A673 (cell line): ENCODE results near the gene STUM. TPM values are rescaled to one million over a fixed set of nuclear protein-coding genes. Genes with fewer than 3 reads are reported as not detected.

ENCODE experiments used
- BruUV-seq: library from RNA; stranded (reverse); fragments of 400-500 nt; replicated peaks from 2 replicates; lab custom pipeline; 2021; lab: Mats Ljungman, UMichigan
- CTCF ChIA-PET: fragments of 300-600 bp; sonication (Branson Sonifier 250); formaldehyde crosslinking; loops from one replicate; lab custom pipeline; 2022; ENCODE audit warnings: antibody characterized with exemption; lab: Charles Lee
- POLR2A ChIA-PET: fragments of 300-600 bp; sonication (Branson Sonifier 250); formaldehyde crosslinking; loops from one replicate; lab custom pipeline; 2022; ENCODE audit warnings: antibody characterized with exemption; ENCODE audit not compliant: low non-redundant PET; lab: Charles Lee
- DNase-seq: peaks from one replicate; pipeline ENCODE4 v3.0.0-alpha.2; 2015; ENCODE audit warnings: low spot score
- H3K27ac ChIP-seq: fragments of 200-600 bp; sonication (generic); 2 replicates; pipeline ENCODE4 v1.5.1; 2016; ENCODE audit warnings: mixed run types, low read depth, mild to moderate bottlenecking, mixed read lengths, antibody characterized with exemption, low read length; ENCODE audit not compliant: poor library complexity, severe bottlenecking
- H3K27me3 ChIP-seq: fragments of 200-600 bp; sonication (generic); replicated peaks from 2 replicates; pipeline ENCODE4 v1.6.1; 2017; ENCODE audit warnings: mixed run types, low read depth, mild to moderate bottlenecking, mixed read lengths, antibody characterized with exemption, low read length; ENCODE audit not compliant: insufficient read depth, poor library complexity
- H3K36me3 ChIP-seq: fragments of 200-600 bp; sonication (generic); 2 replicates; pipeline ENCODE4 v1.6.1; 2016; ENCODE audit warnings: mixed run types, mild to moderate bottlenecking, mixed read lengths, antibody characterized with exemption, low read length; ENCODE audit not compliant: insufficient read depth, poor library complexity, severe bottlenecking
- H3K4me1 ChIP-seq: fragments of 200-600 bp; sonication (generic); 2 replicates; pipeline ENCODE4 v1.6.1; 2017; ENCODE audit warnings: mixed run types, mild to moderate bottlenecking, mixed read lengths, antibody characterized with exemption, low read length; ENCODE audit not compliant: insufficient read depth, poor library complexity, severe bottlenecking
- H3K4me3 ChIP-seq: fragments of 200-600 bp; sonication (generic); 2 replicates; pipeline ENCODE4 v1.5.1; 2016; ENCODE audit warnings: low read depth, mixed run types, mild to moderate bottlenecking, mixed read lengths, low read length; ENCODE audit not compliant: poor library complexity, severe bottlenecking
- H3K9me3 ChIP-seq: fragments of 200-600 bp; sonication (generic); 2 replicates; pipeline ENCODE4 v1.6.1; 2016; ENCODE audit warnings: mixed run types, low read depth, mild to moderate bottlenecking, mixed read lengths, antibody characterized with exemption, low read length; ENCODE audit not compliant: poor library complexity, severe bottlenecking
- EZH2 ChIP-seq: fragments of 200-600 bp; sonication (generic); IDR thresholded peaks from 2 replicates; pipeline ENCODE4 v1.6.1; 2017; ENCODE audit warnings: borderline replicate concordance, low read depth, mild to moderate bottlenecking, mixed read lengths, antibody characterized with exemption, low read length; ENCODE audit not compliant: poor library complexity, severe bottlenecking
- intact Hi-C: fragments of 100-400 bp; cut with micrococcal nuclease; formaldehyde crosslinking; loops from one replicate; pipeline ENCODE4 v1.10.0; 2022; ENCODE audit not compliant: unreplicated experiment
- total RNA-seq: library from RNA; stranded (reverse); gene quantifications from 2 replicates; pipeline ENCODE4 v1.2.3, GENCODE V29; 2021
- TF ChIP-seq, protein P1 (sequence below): fragments of 300-800, 200-600 bp; sonication (generic); conservative IDR thresholded peaks from 2 replicates; pipeline ENCODE4 v1.5.1; 2017; ENCODE audit warnings: low read depth, mild to moderate bottlenecking, antibody characterized with exemption, low read length, moderate library complexity, mixed read lengths

STUM gene
- total RNA-seq, 1 experiment from 2014 or later, result 0.54 TPM

DNA sequence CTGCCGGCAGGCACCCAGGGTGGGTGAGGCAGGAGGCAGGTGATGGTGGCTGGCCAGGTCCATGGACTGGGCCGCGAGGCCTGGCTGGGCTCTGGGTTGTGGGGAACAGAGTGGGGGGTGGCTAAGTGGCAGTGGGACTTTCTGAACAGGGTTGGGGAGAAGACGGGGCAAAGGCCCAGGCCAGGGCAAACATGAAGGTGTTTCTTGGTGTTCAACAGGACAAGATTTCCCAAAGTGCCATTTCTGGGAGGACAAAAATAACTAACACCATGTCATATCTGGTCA, 26.8 kb downstream of the STUM start:
- intact Hi-C loops, result no loop called here
- no peaks in the 10 kb centered on the region for H3K4me1 ChIP-seq
- H3K9me3 ChIP-seq, result no peaks in the 10 kb centered on the region
- no peak overlapping the region for H3K27ac ChIP-seq
- POLR2A ChIA-PET, result no interaction called here
- no peaks in the 10 kb centered on the region for H3K27me3 ChIP-seq
- H3K36me3 ChIP-seq, result no peaks in the 10 kb centered on the region
- no peak for DNase-seq
- BruUV-seq, result no TSS peak
- no peak overlapping the region for H3K4me3 ChIP-seq
- CTCF ChIA-PET, result no interaction called here
- no peak for TF ChIP-seq EZH2
- TF ChIP-seq, protein P1, sequence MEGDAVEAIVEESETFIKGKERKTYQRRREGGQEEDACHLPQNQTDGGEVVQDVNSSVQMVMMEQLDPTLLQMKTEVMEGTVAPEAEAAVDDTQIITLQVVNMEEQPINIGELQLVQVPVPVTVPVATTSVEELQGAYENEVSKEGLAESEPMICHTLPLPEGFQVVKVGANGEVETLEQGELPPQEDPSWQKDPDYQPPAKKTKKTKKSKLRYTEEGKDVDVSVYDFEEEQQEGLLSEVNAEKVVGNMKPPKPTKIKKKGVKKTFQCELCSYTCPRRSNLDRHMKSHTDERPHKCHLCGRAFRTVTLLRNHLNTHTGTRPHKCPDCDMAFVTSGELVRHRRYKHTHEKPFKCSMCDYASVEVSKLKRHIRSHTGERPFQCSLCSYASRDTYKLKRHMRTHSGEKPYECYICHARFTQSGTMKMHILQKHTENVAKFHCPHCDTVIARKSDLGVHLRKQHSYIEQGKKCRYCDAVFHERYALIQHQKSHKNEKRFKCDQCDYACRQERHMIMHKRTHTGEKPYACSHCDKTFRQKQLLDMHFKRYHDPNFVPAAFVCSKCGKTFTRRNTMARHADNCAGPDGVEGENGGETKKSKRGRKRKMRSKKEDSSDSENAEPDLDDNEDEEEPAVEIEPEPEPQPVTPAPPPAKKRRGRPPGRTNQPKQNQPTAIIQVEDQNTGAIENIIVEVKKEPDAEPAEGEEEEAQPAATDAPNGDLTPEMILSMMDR, result no peak

DNA sequence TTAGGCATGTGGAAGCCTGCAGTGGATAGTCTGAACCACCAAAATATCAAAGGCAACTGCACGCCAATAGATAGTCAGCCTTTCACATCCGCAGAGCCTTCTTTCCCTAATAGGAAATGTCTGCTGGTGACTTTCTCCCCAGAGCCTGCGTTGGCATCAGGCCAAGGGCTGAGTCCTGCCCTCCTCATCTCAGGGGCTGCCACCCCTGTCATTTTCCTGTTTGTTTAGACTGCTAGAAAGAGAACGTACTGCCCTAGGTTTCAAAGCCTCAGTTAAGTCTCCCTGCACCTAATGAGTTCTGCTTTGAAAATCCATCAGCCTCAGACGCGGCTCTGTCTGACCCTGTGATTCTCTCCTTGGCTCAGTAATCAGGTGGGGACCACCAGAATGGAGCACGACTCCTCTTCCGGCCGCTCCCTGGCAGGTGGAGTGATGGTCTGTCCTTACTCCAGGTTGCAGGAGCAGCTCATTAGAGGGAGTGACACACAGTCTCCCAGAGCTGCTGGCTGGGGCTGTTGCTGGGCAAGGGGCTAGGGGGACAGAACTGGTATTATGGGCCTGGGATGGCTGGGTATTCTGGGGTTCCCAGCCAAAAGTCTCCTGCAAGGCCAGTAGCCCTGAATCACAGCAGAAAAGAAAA, 27.3 kb downstream of the STUM start:
- Histone ChIP-seq H3K4me3 (no peak overlapping the region), H3K27ac (no peak overlapping the region), H3K36me3 (no peaks in the 10 kb centered on the region), H3K4me1 (no peaks in the 10 kb centered on the region), H3K27me3 (no peaks in the 10 kb centered on the region), H3K9me3 (no peaks in the 10 kb centered on the region)
- intact Hi-C loops, result no loop called here
- POLR2A ChIA-PET, result no interaction called here
- CTCF ChIA-PET, result no interaction called here
- BruUV-seq, result no TSS peak
- no peak for DNase-seq
- TF ChIP-seq, protein P1, result no peak
- no peak for TF ChIP-seq EZH2

GRCh38 chr1:226576601-226577000, 28.0 kb downstream of the STUM start:
- ChIA-PET CTCF (no interaction called here), POLR2A (no interaction called here)
- Histone ChIP-seq H3K4me1 (no peaks in the 10 kb centered on the region), H3K9me3 (no peaks in the 10 kb centered on the region), H3K4me3 (no peak overlapping the region), H3K27me3 (no peaks in the 10 kb centered on the region), H3K27ac (no peak overlapping the region), H3K36me3 (no peaks in the 10 kb centered on the region)
- intact Hi-C loops, result no loop called here
- BruUV-seq, result no TSS peak
- TF ChIP-seq EZH2, result no peak
- TF ChIP-seq, protein P1, result no peak
- DNase-seq, result no peak
